Measurements from ENCODE around the gene MDM2.
A peak's percentile ranks its signal among the peaks of the same experiment; 100 is the strongest.
"Not testable (repeated sequence)": the region's sequence is repeated elsewhere in the genome, so short reads cannot be mapped to it uniquely, and the experiment has no call there.

MDM2 gene

GRCh38 chr12:68828672-68829068 is 20.7 kb downstream of the MDM2 start:
- peaks cover 16% of the 10 kb centered on the region for H3K4me1 ChIP-seq (ENCODE audit: control insufficient read depth, insufficient read depth, low read length, unreplicated experiment)
- H2AFZ ChIP-seq (ENCODE audit: low read length, unreplicated experiment), result no peak overlapping the region
- peaks cover 59% of the 10 kb centered on the region for H3K36me3 ChIP-seq (ENCODE audit: insufficient read depth, low read length)
- 0 out of 2 replicates have a peak overlapping the region, but pooled peaks have one; percentile 26 for H3K27ac ChIP-seq (ENCODE audit: low read depth, low read length)
- no peaks in the 10 kb centered on the region for H3K27me3 ChIP-seq (ENCODE audit: insufficient read depth, low read length)
- peaks cover 9% of the 10 kb centered on the region for H3K79me2 ChIP-seq (ENCODE audit: control insufficient read depth, insufficient read depth, low read length, unreplicated experiment)
- no peak overlapping the region for H3K4me3 ChIP-seq (ENCODE audit: low read depth, low read length)

- Histone ChIP-seq H3K79me2 (ENCODE audit: control insufficient read depth, insufficient read depth, low read length, unreplicated experiment) (peaks cover 6% of the 10 kb centered on the region), H3K4me1 (ENCODE audit: control insufficient read depth, insufficient read depth, low read length, unreplicated experiment) (peaks cover 12% of the 10 kb centered on the region), H3K27ac (ENCODE audit: low read depth, low read length) (no peak overlapping the region), H3K4me3 (ENCODE audit: low read depth, low read length) (no peak overlapping the region), H2AFZ (ENCODE audit: low read length, unreplicated experiment) (no peak overlapping the region), H3K27me3 (ENCODE audit: insufficient read depth, low read length) (no peaks in the 10 kb centered on the region), H3K36me3 (ENCODE audit: insufficient read depth, low read length) (peaks cover 53% of the 10 kb centered on the region)
Observed at GRCh38 chr12:68831272-68831671, 23.3 kb downstream of the MDM2 start.

DNA sequence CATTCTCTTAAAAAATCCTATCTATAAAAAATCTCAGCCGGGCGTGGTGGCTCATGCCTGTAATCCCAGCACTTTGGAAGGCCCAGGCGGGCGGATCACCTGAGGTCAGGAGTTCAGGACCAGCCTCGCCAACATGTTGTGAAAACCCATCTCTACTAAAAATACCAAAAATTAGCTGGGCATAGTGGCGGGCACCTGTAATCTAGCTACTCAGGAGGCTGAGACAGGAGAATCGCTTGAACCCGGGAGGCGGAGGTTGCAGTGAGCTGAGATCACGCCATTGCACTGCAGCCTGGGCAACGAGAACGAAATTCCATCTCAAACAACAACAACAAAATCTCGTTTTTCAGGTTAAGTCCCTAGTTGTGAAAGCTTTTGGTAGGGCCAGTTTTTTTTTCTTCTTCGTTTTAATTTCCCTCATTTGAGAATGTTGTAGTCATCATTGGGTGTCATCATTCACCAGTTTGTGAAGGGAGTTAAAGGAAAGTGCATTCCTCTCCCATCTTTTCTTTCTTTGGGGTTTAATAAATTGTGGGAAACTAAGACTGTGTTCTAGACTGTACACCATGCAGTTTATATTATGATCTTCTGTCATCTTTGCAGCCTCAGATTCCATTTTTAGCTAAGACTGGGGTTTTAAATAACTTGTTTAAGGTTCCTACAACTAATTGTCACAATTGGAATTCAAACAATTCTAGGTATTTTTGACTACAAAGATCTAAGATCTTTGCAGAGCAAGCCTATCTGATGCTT is 23.9 kb downstream of the MDM2 start:
- Histone ChIP-seq H3K4me1 (ENCODE audit: control insufficient read depth, insufficient read depth, low read length, unreplicated experiment) (peaks cover 10% of the 10 kb centered on the region), H3K27ac (ENCODE audit: low read depth, low read length) (no peak overlapping the region), H3K79me2 (ENCODE audit: control insufficient read depth, insufficient read depth, low read length, unreplicated experiment) (peaks cover 6% of the 10 kb centered on the region), H3K27me3 (ENCODE audit: insufficient read depth, low read length) (no peaks in the 10 kb centered on the region), H3K4me3 (ENCODE audit: low read depth, low read length) (no peak overlapping the region), H3K36me3 (ENCODE audit: insufficient read depth, low read length) (peaks cover 56% of the 10 kb centered on the region), H2AFZ (ENCODE audit: low read length, unreplicated experiment) (no peak overlapping the region)

- Histone ChIP-seq H3K4me1 (ENCODE audit: control insufficient read depth, insufficient read depth, low read length, unreplicated experiment) (peaks cover 4% of the 10 kb centered on the region), H3K79me2 (ENCODE audit: control insufficient read depth, insufficient read depth, low read length, unreplicated experiment) (peaks cover 3% of the 10 kb centered on the region), H3K27me3 (ENCODE audit: insufficient read depth, low read length) (no peaks in the 10 kb centered on the region), H3K36me3 (ENCODE audit: insufficient read depth, low read length) (peaks cover 59% of the 10 kb centered on the region), H3K4me3 (ENCODE audit: low read depth, low read length) (no peak overlapping the region), H3K27ac (ENCODE audit: low read depth, low read length) (no peak overlapping the region), H2AFZ (ENCODE audit: low read length, unreplicated experiment) (no peak overlapping the region)
Observed at GRCh38 chr12:68832504-68832867, 24.5 kb downstream of the MDM2 start.

DNA sequence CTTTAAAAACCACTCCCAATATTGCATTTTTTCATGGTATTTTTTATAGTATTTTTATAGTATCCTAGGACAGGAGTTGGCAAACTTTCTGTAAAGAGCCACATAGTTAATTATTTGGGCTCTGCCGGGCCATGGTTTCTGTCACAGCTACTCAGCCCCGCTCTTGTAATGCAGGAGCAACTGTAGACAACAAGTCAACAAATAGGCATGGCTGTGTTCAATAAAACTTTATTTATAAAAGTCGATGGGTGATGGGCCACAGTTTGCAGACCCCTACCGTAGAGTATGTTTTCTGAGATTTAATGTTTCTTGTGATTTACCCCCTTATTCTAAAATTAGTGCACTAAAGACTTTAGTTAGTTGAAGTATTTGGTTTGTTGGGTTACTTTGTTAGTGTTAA is 25.5 kb downstream of the MDM2 start:
- peaks cover 57% of the 10 kb centered on the region for H3K36me3 ChIP-seq (ENCODE audit: insufficient read depth, low read length)
- no peak overlapping the region for H3K4me3 ChIP-seq (ENCODE audit: low read depth, low read length)
- H3K4me1 ChIP-seq (ENCODE audit: control insufficient read depth, insufficient read depth, low read length, unreplicated experiment), result no peaks in the 10 kb centered on the region
- no peaks in the 10 kb centered on the region for H3K79me2 ChIP-seq (ENCODE audit: control insufficient read depth, insufficient read depth, low read length, unreplicated experiment)
- H3K27me3 ChIP-seq (ENCODE audit: insufficient read depth, low read length), result no peaks in the 10 kb centered on the region
- no peak overlapping the region for H2AFZ ChIP-seq (ENCODE audit: low read length, unreplicated experiment)
- H3K27ac ChIP-seq (ENCODE audit: low read depth, low read length), result no peak overlapping the region

- no peak overlapping the region for H3K4me3 ChIP-seq (ENCODE audit: low read depth, low read length)
- no peaks in the 10 kb centered on the region for H3K4me1 ChIP-seq (ENCODE audit: control insufficient read depth, insufficient read depth, low read length, unreplicated experiment)
- H3K36me3 ChIP-seq (ENCODE audit: insufficient read depth, low read length), result peaks cover 67% of the 10 kb centered on the region
- H3K27ac ChIP-seq (ENCODE audit: low read depth, low read length), result no peak overlapping the region
- no peak overlapping the region for H2AFZ ChIP-seq (ENCODE audit: low read length, unreplicated experiment)
- no peaks in the 10 kb centered on the region for H3K27me3 ChIP-seq (ENCODE audit: insufficient read depth, low read length)
- no peaks in the 10 kb centered on the region for H3K79me2 ChIP-seq (ENCODE audit: control insufficient read depth, insufficient read depth, low read length, unreplicated experiment)
Observed at GRCh38 chr12:68835333-68835908, 27.4 kb downstream of the MDM2 start.

- no peaks in the 10 kb centered on the region for H3K79me2 ChIP-seq (ENCODE audit: control insufficient read depth, insufficient read depth, low read length, unreplicated experiment)
- H3K4me1 ChIP-seq (ENCODE audit: control insufficient read depth, insufficient read depth, low read length, unreplicated experiment), result no peaks in the 10 kb centered on the region
- H2AFZ ChIP-seq (ENCODE audit: low read length, unreplicated experiment), result no peak overlapping the region
- peaks cover 66% of the 10 kb centered on the region for H3K36me3 ChIP-seq (ENCODE audit: insufficient read depth, low read length)
- H3K27ac ChIP-seq (ENCODE audit: low read depth, low read length), result no peak overlapping the region
- H3K27me3 ChIP-seq (ENCODE audit: insufficient read depth, low read length), result no peaks in the 10 kb centered on the region
- no peak overlapping the region for H3K4me3 ChIP-seq (ENCODE audit: low read depth, low read length)
Observed at GRCh38 chr12:68837215-68837614, 29.2 kb downstream of the MDM2 start.

- H3K27ac ChIP-seq (ENCODE audit: low read depth, low read length), result no peak overlapping the region
- H3K79me2 ChIP-seq (ENCODE audit: control insufficient read depth, insufficient read depth, low read length, unreplicated experiment), result no peaks in the 10 kb centered on the region
- H3K36me3 ChIP-seq (ENCODE audit: insufficient read depth, low read length), result peaks cover 73% of the 10 kb centered on the region
- no peaks in the 10 kb centered on the region for H3K4me1 ChIP-seq (ENCODE audit: control insufficient read depth, insufficient read depth, low read length, unreplicated experiment)
- H3K27me3 ChIP-seq (ENCODE audit: insufficient read depth, low read length), result no peaks in the 10 kb centered on the region
- no peak overlapping the region for H2AFZ ChIP-seq (ENCODE audit: low read length, unreplicated experiment)
- no peak overlapping the region for H3K4me3 ChIP-seq (ENCODE audit: low read depth, low read length)
Observed at GRCh38 chr12:68838046-68838886, 30.3 kb downstream of the MDM2 start.

- peaks cover 77% of the 10 kb centered on the region for H3K36me3 ChIP-seq (ENCODE audit: insufficient read depth, low read length)
- no peaks in the 10 kb centered on the region for H3K79me2 ChIP-seq (ENCODE audit: control insufficient read depth, insufficient read depth, low read length, unreplicated experiment)
- H3K4me3 ChIP-seq (ENCODE audit: low read depth, low read length), result no peak overlapping the region
- H3K4me1 ChIP-seq (ENCODE audit: control insufficient read depth, insufficient read depth, low read length, unreplicated experiment), result no peaks in the 10 kb centered on the region
- H2AFZ ChIP-seq (ENCODE audit: low read length, unreplicated experiment), result no peak overlapping the region
- H3K27me3 ChIP-seq (ENCODE audit: insufficient read depth, low read length), result no peaks in the 10 kb centered on the region
- H3K27ac ChIP-seq (ENCODE audit: low read depth, low read length), result no peak overlapping the region
Observed at GRCh38 chr12:68839183-68840147, 31.5 kb downstream of the MDM2 start.

DNA sequence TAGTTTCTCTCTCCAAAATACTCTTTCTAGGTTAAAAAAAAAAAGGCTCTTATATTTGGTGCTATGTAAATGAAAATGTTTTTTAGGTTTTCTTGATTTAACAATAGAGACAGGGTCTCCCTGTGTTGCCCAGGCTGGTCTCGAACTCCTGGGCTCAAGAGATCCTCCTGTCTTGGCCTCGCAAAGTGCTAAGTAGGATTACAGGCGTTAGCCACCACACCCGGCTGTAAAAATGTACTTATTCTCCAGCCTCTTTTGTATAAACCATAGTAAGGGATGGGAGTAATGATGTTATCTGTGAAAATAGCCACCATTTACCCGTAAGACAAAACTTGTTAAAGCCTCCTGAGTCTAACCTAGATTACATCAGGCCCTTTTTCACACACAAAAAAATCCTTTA is 33.2 kb downstream of the MDM2 start:
- H2AFZ ChIP-seq (ENCODE audit: low read length, unreplicated experiment); H3K27me3 ChIP-seq (ENCODE audit: insufficient read depth, low read length); H3K4me1 ChIP-seq (ENCODE audit: control insufficient read depth, insufficient read depth, low read length, unreplicated experiment); H3K4me3 ChIP-seq (ENCODE audit: low read depth, low read length); H3K79me2 ChIP-seq (ENCODE audit: control insufficient read depth, insufficient read depth, low read length, unreplicated experiment); H3K27ac ChIP-seq (ENCODE audit: low read depth, low read length): not testable (repeated sequence)
- H3K36me3 ChIP-seq (ENCODE audit: insufficient read depth, low read length), result peaks cover 73% of the 10 kb centered on the region

Measured in ACC112 (cell line).